Cardiac muscle cell (in vitro differentiated cells and primary cell): Measurements from ENCODE around the gene CALN1. TPM values are rescaled to one million over a fixed set of nuclear protein-coding genes. Genes with fewer than 3 reads are reported as not detected.

Experiments used
- DNase-seq, 2 donors: peaks; one replicate each; pipeline versions ENCODE4 v3.0.0 to v3.0.0-alpha.2; 2010 to 2017; ENCODE audit warnings: low read depth in 1 of 2, low spot score in 1 of 2
- H3K27ac ChIP-seq: fragments of 200-600 bp; sonication (generic); 2 replicates; pipeline ENCODE4 v1.5.1; 2016
- H3K27me3 ChIP-seq: fragments of 200-600 bp; sonication (generic); 2 replicates; pipeline ENCODE4 v1.6.0; 2016; ENCODE audit warnings: control low read depth
- H3K36me3 ChIP-seq: fragments of 200-600 bp; sonication (generic); 2 replicates; pipeline ENCODE4 v1.5.1; 2016; ENCODE audit warnings: control low read depth
- H3K4me1 ChIP-seq: fragments of 200-600 bp; sonication (generic); 2 replicates; pipeline ENCODE4 v1.8.1; 2017; ENCODE audit warnings: low read depth, mild to moderate bottlenecking, mixed run types
- H3K4me3 ChIP-seq: fragments of 200-600 bp; sonication (generic); 2 replicates; pipeline ENCODE4 v1.5.1; 2016; ENCODE audit warnings: mild to moderate bottlenecking
- H3K9me3 ChIP-seq: fragments of 200-600 bp; sonication (generic); 2 replicates; pipeline ENCODE4 v1.5.1; 2017; ENCODE audit warnings: low read depth, mild to moderate bottlenecking, control low read depth
- CTCF ChIP-seq: IDR thresholded peaks from 2 replicates; pipeline ENCODE4 v1.5.1; 2012; ENCODE audit warnings: low read depth, mild to moderate bottlenecking, low read length
- polyA plus RNA-seq: library from polyadenylated mRNA; unstranded; fragments of >200 nt; fragmentation: Nextera tagmentation; extraction: Ambion mirVana; gene quantifications from 2 replicates; pipeline ENCODE4 v1.2.1, GENCODE V29; 2016
- total RNA-seq: library from RNA; depleted of rRNA; stranded (reverse); fragments of >200 nt; gene quantifications from 2 replicates; pipeline ENCODE4 v1.2.3, GENCODE V29; 2016

Gene CALN1
- total and polyA plus RNA-seq, 2 experiments from 2014 or later, result 0.03 to 0.18 TPM

- Histone ChIP-seq H3K27ac (no peak overlapping the region), H3K4me1 (no peaks in the 10 kb centered on the region), H3K27me3 (no peaks in the 10 kb centered on the region), H3K9me3 (no peaks in the 10 kb centered on the region), H3K36me3 (no peaks in the 10 kb centered on the region), H3K4me3 (no peak overlapping the region)
- no peak for TF ChIP-seq CTCF
- DNase-seq, result no peak
Measured at GRCh38 chr7:72101444-72101843, 310.7 kb downstream of the CALN1 start.

- no peaks in the 10 kb centered on the region for H3K27me3 ChIP-seq
- no peak for DNase-seq
- H3K36me3 ChIP-seq, result no peaks in the 10 kb centered on the region
- H3K9me3 ChIP-seq, result no peaks in the 10 kb centered on the region
- no peak overlapping the region for H3K27ac ChIP-seq
- TF ChIP-seq CTCF, result no peak
- no peak overlapping the region for H3K4me3 ChIP-seq
- no peaks in the 10 kb centered on the region for H3K4me1 ChIP-seq
Measured at GRCh38 chr7:72099784-72100183, 312.4 kb downstream of the CALN1 start.

GRCh38 chr7:72098807-72099580, 313.1 kb downstream of the CALN1 start:
- DNase-seq, result no peak
- H3K4me3 ChIP-seq, result no peak overlapping the region
- TF ChIP-seq CTCF, result no peak
- H3K27me3 ChIP-seq, result no peaks in the 10 kb centered on the region
- no peak overlapping the region for H3K27ac ChIP-seq
- H3K4me1 ChIP-seq, result no peaks in the 10 kb centered on the region
- H3K9me3 ChIP-seq, result no peaks in the 10 kb centered on the region
- H3K36me3 ChIP-seq, result no peaks in the 10 kb centered on the region

- no peaks in the 10 kb centered on the region for H3K4me1 ChIP-seq
- no peak overlapping the region for H3K27ac ChIP-seq
- no peaks in the 10 kb centered on the region for H3K9me3 ChIP-seq
- H3K27me3 ChIP-seq, result no peaks in the 10 kb centered on the region
- DNase-seq, result no peak
- TF ChIP-seq CTCF, result no peak
- H3K36me3 ChIP-seq, result no peaks in the 10 kb centered on the region
- H3K4me3 ChIP-seq, result no peak overlapping the region
Measured at GRCh38 chr7:72097226-72097625, 314.9 kb downstream of the CALN1 start.

GRCh38 chr7:72092769-72093168, 319.4 kb downstream of the CALN1 start:
- no peaks in the 10 kb centered on the region for H3K27me3 ChIP-seq
- no peak overlapping the region for H3K4me3 ChIP-seq
- no peak for DNase-seq
- H3K4me1 ChIP-seq, result no peaks in the 10 kb centered on the region
- TF ChIP-seq CTCF, result no peak
- H3K27ac ChIP-seq, result no peak overlapping the region
- H3K9me3 ChIP-seq, result no peaks in the 10 kb centered on the region
- no peaks in the 10 kb centered on the region for H3K36me3 ChIP-seq
